Smooth muscle cell (in vitro differentiated cells): ENCODE data around the gene HLA-DPB1. TPM values are rescaled to one million over a fixed set of nuclear protein-coding genes. Genes with fewer than 3 reads are reported as not detected.

ENCODE experiments used
- DNase-seq: peaks from one replicate; lab custom pipeline; 2025; ENCODE audit not compliant: unreplicated experiment; lab: John Stamatoyannopoulos, UW
- H2AFZ ChIP-seq: fragments of 200-600 bp; sonication (generic); 2 replicates; pipeline ENCODE4 v1.6.0; 2016; ENCODE audit warnings: antibody characterized with exemption, low read depth, mild to moderate bottlenecking
- H3F3A ChIP-seq: fragments of 200-600 bp; sonication (generic); 2 replicates; pipeline ENCODE4 v1.6.0; 2017; ENCODE audit warnings: antibody characterized with exemption, low read depth
- H3K27ac ChIP-seq: fragments of 200-600 bp; sonication (generic); 2 replicates; pipeline ENCODE4 v1.5.1; 2016; ENCODE audit warnings: low read depth, mild to moderate bottlenecking
- H3K27me3 ChIP-seq: fragments of 200-600 bp; sonication (generic); 2 replicates; pipeline ENCODE4 v1.6.1; 2016; ENCODE audit warnings: low read depth, mild to moderate bottlenecking
- H3K36me3 ChIP-seq: fragments of 200-600 bp; sonication (generic); 2 replicates; pipeline ENCODE4 v1.5.1; 2016; ENCODE audit warnings: low read depth
- H3K4me1 ChIP-seq: fragments of 200-600 bp; sonication (generic); 2 replicates; pipeline ENCODE4 v1.5.1; 2016; ENCODE audit warnings: low read depth
- H3K4me2 ChIP-seq: fragments of 200-600 bp; sonication (generic); 2 replicates; pipeline ENCODE4 v1.6.0; 2016; ENCODE audit warnings: mild to moderate bottlenecking
- H3K4me3 ChIP-seq: fragments of 200-600 bp; sonication (generic); 2 replicates; pipeline ENCODE4 v1.5.1; 2016; ENCODE audit warnings: mild to moderate bottlenecking
- H3K79me2 ChIP-seq: fragments of 200-600 bp; sonication (generic); 2 replicates; pipeline ENCODE4 v1.6.0; 2016; ENCODE audit warnings: low read depth, mild to moderate bottlenecking
- H3K9ac ChIP-seq: fragments of 200-600 bp; sonication (generic); 2 replicates; pipeline ENCODE4 v1.6.0; 2016; ENCODE audit warnings: low read depth
- H3K9me3 ChIP-seq: fragments of 200-600 bp; sonication (generic); replicated peaks from 2 replicates; pipeline ENCODE4 v1.5.1; 2016; ENCODE audit warnings: low read depth
- H4K20me1 ChIP-seq: fragments of 200-600 bp; sonication (generic); 2 replicates; pipeline ENCODE4 v1.6.0; 2016; ENCODE audit warnings: low read depth
- WGBS: methylation state at CpG from one replicate; pipeline ENCODE4 v1.1.7; 2016; ENCODE audit warnings: low lambda C conversion rate; 5-methylcytosine and 5-hydroxymethylcytosine counted together
- polyA plus RNA-seq: library from polyadenylated mRNA; unstranded; fragments of >200 nt; fragmentation: Nextera tagmentation; extraction: Ambion mirVana; gene quantifications from 2 replicates; pipeline ENCODE4 v1.2.1, GENCODE V29; 2016
- total RNA-seq: library from RNA; depleted of rRNA; stranded (reverse); fragments of >200 nt; gene quantifications from 2 replicates; pipeline ENCODE4 v1.2.3, GENCODE V29; 2014
- TF ChIP-seq, protein P1 (sequence below): fragments of 200-600 bp; sonication (generic); IDR thresholded peaks from 2 replicates; pipeline ENCODE4 v1.5.1; 2017; ENCODE audit warnings: borderline replicate concordance, mild to moderate bottlenecking, antibody characterized with exemption; ENCODE audit not compliant: insufficient read depth, poor library complexity, severe bottlenecking

The HLA-DPB1 gene
- total and polyA plus RNA-seq, 2 experiments from 2014 or later, result 14.8 to 19.4 TPM

DNA sequence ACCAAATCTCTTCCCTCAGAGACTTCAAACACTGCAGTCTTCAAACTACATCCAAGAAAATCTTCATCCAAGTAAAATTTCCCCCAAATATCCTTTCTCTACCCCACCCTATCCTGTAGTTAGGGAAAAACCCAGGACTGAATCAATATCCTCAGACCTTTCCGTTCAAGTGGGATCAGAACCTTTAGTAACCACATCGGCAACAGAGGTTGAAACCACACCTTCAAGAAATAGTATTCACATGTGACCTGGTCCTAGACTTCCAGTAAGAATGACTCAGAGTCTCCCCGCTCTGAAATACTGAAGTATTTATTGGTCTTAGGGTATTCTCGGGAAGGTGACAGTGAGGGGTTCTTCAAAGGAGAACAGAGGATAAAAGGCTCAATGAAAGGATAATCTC lies 11.1 kb upstream of the HLA-DPB1 start:
- Histone ChIP-seq H3K79me2 (no peaks in the 10 kb centered on the region), H3K9ac (no peak overlapping the region), H3K9me3 (no peaks in the 10 kb centered on the region), H2AFZ (no peak overlapping the region), H3K27ac (no peak overlapping the region), H3K36me3 (no peaks in the 10 kb centered on the region), H3K4me3 (no peak overlapping the region), H3K4me1 (no peaks in the 10 kb centered on the region), H3F3A (no peaks in the 10 kb centered on the region), H3K27me3 (no peaks in the 10 kb centered on the region), H4K20me1 (no peaks in the 10 kb centered on the region), H3K4me2 (no peak overlapping the region)
- WGBS, result 39% methylated on average over 4 of the region's 4 CpGs
- no peak for DNase-seq
- TF ChIP-seq, protein P1, sequence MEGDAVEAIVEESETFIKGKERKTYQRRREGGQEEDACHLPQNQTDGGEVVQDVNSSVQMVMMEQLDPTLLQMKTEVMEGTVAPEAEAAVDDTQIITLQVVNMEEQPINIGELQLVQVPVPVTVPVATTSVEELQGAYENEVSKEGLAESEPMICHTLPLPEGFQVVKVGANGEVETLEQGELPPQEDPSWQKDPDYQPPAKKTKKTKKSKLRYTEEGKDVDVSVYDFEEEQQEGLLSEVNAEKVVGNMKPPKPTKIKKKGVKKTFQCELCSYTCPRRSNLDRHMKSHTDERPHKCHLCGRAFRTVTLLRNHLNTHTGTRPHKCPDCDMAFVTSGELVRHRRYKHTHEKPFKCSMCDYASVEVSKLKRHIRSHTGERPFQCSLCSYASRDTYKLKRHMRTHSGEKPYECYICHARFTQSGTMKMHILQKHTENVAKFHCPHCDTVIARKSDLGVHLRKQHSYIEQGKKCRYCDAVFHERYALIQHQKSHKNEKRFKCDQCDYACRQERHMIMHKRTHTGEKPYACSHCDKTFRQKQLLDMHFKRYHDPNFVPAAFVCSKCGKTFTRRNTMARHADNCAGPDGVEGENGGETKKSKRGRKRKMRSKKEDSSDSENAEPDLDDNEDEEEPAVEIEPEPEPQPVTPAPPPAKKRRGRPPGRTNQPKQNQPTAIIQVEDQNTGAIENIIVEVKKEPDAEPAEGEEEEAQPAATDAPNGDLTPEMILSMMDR, result no peak

DNA sequence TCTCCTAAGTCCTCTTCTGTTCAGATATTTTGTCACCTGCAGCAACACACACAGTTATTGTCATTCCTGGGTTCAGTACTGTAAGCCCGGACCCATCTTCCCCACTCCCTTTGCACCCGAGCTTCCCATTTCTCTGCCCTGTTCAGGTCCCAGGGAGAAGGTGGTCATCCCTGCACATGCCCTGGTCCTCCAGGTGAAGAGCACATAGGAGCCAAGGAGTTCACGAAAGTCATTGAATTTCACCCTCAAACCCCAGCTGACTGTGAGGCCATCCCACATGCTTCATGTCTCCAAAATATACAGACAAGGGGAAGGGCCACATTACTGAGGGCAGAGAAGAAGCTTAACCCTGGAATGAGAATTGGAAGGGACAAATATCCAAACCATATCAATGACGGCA lies 10.5 kb upstream of the HLA-DPB1 start:
- Histone ChIP-seq H2AFZ (no peak overlapping the region), H3K9me3 (no peaks in the 10 kb centered on the region), H3F3A (no peaks in the 10 kb centered on the region), H3K9ac (no peak overlapping the region), H3K4me1 (no peaks in the 10 kb centered on the region), H3K36me3 (no peaks in the 10 kb centered on the region), H4K20me1 (no peaks in the 10 kb centered on the region), H3K4me2 (no peak overlapping the region), H3K27ac (no peak overlapping the region), H3K79me2 (no peaks in the 10 kb centered on the region), H3K4me3 (no peak overlapping the region), H3K27me3 (no peaks in the 10 kb centered on the region)
- TF ChIP-seq, protein P1, result no peak
- WGBS, result 54% methylated on average over 4 of the region's 4 CpGs
- DNase-seq, result no peak

DNA sequence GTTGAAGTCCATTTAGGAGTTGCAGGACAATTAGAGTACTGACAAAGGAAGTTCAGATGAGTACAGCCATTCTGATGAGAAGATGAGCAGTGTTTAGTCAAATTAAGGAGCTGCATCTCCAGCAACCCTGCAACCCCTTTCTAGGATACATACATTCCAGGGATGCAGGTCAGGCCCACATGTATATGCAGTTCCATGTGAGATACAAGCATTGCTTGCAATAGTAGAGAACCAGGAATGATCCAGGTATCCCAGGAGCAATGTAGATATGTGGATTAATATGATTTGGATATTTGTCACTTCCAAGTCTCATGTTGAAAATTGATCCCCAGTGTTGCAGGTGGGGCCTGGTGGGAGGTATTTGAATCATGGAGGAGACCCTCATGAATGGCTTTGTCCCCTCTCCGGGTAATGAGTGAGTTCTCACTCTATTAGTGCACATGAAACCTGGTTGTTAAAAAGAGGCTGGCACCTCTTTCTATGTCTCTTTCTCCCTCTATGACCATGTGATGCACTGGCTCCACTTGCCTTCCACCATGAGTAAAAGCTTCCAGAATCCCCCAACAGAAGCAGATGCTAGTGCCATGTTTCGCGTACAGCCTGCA lies 8.8 kb upstream of the HLA-DPB1 start:
- TF ChIP-seq, protein P1, result no peak
- 58% methylated on average over 3 of the region's 3 CpGs for WGBS
- H3K36me3 ChIP-seq, result no peaks in the 10 kb centered on the region
- H3K4me2 ChIP-seq, result no peak overlapping the region
- H3K79me2 ChIP-seq, result no peaks in the 10 kb centered on the region
- H4K20me1 ChIP-seq, result no peaks in the 10 kb centered on the region
- no peak overlapping the region for H3K4me3 ChIP-seq
- no peaks in the 10 kb centered on the region for H3F3A ChIP-seq
- H3K4me1 ChIP-seq, result no peaks in the 10 kb centered on the region
- H3K9me3 ChIP-seq, result no peaks in the 10 kb centered on the region
- H3K9ac ChIP-seq, result no peak overlapping the region
- no peak overlapping the region for H3K27ac ChIP-seq
- H3K27me3 ChIP-seq, result no peaks in the 10 kb centered on the region
- no peak for DNase-seq
- no peak overlapping the region for H2AFZ ChIP-seq

DNA sequence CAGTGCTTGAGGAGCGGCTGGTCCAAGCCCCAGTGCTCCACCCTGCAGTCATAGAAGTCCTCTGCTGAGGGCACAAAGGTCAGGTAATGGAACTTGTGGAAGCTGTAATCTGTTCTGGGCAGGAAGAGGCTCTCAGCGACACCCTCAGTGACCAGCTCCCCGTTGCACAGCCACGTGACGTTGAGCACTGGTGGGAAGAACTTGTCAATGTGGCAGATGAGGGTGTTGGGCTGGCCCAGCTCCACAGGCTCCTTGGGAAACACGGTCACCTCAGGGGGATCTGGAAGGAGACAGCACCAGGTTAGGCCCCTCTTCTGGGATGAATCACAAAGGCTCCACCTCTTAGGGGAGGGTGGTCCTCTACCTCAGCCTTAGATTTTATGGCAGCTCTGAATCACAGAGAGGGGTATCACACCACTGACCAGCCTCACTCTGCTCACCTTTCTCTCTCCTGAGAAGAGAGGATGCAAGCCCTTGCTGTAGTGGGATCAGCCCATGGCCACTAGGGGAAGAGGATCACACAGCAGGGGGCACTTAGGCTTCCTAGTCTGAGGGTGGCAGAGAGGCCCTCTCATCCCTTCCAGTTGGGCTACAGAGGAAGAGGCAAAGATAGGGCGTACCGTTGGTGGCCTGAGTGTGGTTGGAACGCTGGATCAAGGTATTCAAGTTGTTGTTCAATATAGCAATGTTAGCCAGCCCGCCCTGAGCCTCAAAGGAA lies 6.6 kb upstream of the HLA-DPB1 start:
- TF ChIP-seq, protein P1, result no peak

More for the DNA sequence above, 6.6 kb upstream of the HLA-DPB1 start:
- no peak overlapping the region for H3K27ac ChIP-seq
- no peak overlapping the region for H2AFZ ChIP-seq
- no peaks in the 10 kb centered on the region for H3K9me3 ChIP-seq
- H3K4me1 ChIP-seq, result no peaks in the 10 kb centered on the region
- DNase-seq, result no peak
- 74% methylated on average over 10 of the region's 10 CpGs for WGBS
- no peaks in the 10 kb centered on the region for H3K36me3 ChIP-seq
- H3K79me2 ChIP-seq, result no peaks in the 10 kb centered on the region
- H3F3A ChIP-seq, result no peaks in the 10 kb centered on the region
- H3K9ac ChIP-seq, result no peak overlapping the region
- no peaks in the 10 kb centered on the region for H4K20me1 ChIP-seq
- no peak overlapping the region for H3K4me2 ChIP-seq
- no peaks in the 10 kb centered on the region for H3K27me3 ChIP-seq
- no peak overlapping the region for H3K4me3 ChIP-seq
